Measurements from ENCODE around the gene GRK5.

GRK5 gene

DNA sequence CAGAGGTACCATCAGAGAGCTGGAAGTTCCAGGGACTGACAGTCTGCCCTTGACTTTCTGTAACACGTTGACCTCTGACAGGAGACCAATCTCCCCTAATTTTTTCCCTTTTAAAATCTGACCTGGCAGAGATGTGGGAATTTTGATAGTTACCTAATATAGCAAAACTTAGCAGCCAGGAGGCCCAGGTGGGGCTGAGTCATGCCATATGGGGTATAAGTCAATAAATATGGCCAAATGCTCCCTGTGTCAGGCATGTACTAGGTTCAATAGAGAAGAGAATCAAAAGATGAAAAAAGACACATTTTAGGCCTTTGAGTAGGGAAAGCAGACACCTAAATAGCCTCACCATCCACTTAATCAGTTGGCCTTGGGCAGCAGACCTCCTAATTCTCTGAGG, 6.1 kb upstream of the GRK5 start:
- no peak for DNase-seq
- TF ChIP-seq, protein P1, sequence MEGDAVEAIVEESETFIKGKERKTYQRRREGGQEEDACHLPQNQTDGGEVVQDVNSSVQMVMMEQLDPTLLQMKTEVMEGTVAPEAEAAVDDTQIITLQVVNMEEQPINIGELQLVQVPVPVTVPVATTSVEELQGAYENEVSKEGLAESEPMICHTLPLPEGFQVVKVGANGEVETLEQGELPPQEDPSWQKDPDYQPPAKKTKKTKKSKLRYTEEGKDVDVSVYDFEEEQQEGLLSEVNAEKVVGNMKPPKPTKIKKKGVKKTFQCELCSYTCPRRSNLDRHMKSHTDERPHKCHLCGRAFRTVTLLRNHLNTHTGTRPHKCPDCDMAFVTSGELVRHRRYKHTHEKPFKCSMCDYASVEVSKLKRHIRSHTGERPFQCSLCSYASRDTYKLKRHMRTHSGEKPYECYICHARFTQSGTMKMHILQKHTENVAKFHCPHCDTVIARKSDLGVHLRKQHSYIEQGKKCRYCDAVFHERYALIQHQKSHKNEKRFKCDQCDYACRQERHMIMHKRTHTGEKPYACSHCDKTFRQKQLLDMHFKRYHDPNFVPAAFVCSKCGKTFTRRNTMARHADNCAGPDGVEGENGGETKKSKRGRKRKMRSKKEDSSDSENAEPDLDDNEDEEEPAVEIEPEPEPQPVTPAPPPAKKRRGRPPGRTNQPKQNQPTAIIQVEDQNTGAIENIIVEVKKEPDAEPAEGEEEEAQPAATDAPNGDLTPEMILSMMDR (IDR thresholded peaks at IDR 0.05; ENCODE audit: low read depth, low read length, missing control alignments) = no peak
- Histone ChIP-seq H3K27ac (no peak overlapping the region), H3K27me3 (replicated peaks) (no peaks in the 10 kb centered on the region), H3K36me3 (replicated peaks) (no peaks in the 10 kb centered on the region), H3K4me3 (ENCODE audit: low read depth, low read length) (no peak overlapping the region)
- in situ Hi-C loops (cut with HindIII; ENCODE audit: low pct_ligation_motif_present, low sequenced_read_pairs) = loop anchor here (25.0 kb wide), 1 partner anchor 211 kb away; no protein-coding TSS in a partner anchor

DNA sequence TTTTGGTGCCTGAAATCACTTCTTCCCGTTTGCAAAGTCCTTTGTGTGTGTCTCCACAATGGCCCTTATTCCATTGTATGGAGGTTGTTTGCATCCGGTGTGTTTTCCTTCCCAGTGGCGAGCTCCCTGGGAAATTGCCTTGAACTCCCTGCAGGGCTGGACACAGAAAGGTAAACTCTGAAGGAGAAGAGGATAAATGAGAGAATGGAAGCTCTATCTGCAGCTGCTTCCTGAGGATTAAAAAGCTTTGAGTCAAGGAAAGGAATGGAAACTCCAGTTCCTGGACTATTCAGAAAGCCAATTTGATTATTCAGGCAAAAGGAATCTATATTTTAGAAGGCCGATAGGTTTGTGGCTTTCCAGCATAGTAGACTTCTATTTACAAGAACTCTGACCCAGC, 4.4 kb upstream of the GRK5 start:
- Histone ChIP-seq H3K36me3 (replicated peaks) (no peaks in the 10 kb centered on the region), H3K27ac (no peak overlapping the region), H3K4me3 (ENCODE audit: low read depth, low read length) (no peak overlapping the region), H3K27me3 (replicated peaks) (no peaks in the 10 kb centered on the region)
- no peak for DNase-seq
- in situ Hi-C loops (cut with HindIII; ENCODE audit: low pct_ligation_motif_present, low sequenced_read_pairs) = loop anchor here (25.0 kb wide), 1 partner anchor 209 kb away; no protein-coding TSS in a partner anchor
- TF ChIP-seq, protein P1 (IDR thresholded peaks at IDR 0.05; ENCODE audit: low read depth, low read length, missing control alignments) = no peak

DNA sequence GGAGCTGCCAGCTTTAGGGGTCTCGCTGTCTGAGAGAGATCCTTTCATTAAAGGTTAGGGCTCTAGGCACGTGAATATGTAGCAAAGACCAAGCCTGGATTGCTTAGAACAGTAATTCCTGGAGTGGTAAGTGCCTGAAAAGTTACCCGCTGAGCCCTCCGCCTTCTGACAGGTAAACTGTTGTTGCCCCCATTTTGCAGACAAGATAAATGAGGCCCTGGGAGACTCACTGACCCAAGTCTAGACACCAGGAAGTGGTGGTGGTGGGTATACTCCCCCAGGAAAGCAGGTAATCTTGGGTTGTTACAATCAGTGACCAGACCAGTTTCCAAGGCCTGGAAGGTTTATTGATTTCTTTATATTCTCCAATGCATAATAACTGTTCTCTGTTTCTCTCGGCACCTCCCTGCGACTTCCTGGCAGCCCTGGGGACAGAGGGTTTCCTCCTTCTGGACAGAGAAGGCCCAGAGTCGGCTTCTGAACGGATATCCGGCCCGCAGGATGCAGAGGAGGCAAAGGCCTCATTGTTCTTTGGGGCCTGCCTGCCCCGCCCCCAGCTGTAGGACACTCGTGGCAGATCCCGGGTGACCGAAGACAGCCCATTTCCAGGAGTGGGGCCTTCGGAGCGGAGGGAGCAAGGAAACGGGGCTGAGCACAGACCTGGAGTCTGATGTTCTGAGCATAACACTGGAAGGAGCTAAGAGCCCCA, 1.3 kb upstream of the GRK5 start:
- H3K27me3 ChIP-seq (replicated peaks) = no peaks in the 10 kb centered on the region
- no peak for DNase-seq
- in situ Hi-C loops (cut with HindIII; ENCODE audit: low pct_ligation_motif_present, low sequenced_read_pairs) = loop anchor here (25.0 kb wide), 1 partner anchor 206 kb away; no protein-coding TSS in a partner anchor
- TF ChIP-seq, protein P1 (IDR thresholded peaks at IDR 0.05; ENCODE audit: low read depth, low read length, missing control alignments) = no peak
- no peaks in the 10 kb centered on the region for H3K36me3 ChIP-seq (replicated peaks)
- peak overlapping the region; percentile 86 for H3K4me3 ChIP-seq (ENCODE audit: low read depth, low read length)
- peak overlapping the region; percentile 81 for H3K27ac ChIP-seq

DNA sequence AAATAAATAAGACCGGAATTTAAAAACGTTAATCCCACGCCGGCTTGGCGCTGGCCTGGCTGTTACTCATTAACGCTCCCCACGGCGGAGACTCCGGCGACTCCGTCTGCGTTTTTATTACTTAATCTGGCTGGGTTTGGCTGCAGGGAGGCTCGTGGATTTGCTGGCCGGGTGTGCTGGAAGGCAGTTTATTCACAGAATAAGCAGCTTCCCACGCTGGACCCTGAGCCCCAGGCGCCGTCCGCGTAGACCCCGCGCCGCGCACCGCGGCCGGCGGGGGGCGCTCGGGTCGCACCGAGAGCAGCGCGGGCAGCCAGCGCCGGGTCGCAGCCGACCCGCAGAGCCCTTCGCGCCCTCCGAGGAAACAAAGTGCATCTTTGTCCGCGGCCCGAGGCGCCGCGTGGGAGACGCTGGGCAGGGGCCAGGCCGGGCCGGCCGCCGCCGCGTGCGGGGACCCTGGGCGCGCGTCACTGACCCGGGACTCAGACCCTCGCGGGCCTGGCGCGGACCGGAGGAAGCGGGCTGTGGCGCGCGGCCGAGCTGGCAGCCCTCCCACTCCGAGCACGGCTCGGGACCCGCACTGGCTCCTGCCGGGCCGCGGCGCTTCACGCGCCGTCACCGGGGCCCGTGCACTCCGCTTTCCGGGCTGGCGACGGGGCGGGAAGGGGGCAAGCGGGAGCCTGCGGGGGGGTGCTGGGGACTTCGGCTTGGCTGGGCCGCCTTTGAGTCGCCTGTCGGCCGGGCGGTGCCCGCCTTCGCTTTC, 587 bp upstream of the GRK5 start:
- no peak for DNase-seq
- Histone ChIP-seq H3K27me3 (replicated peaks) (no peaks in the 10 kb centered on the region), H3K4me3 (ENCODE audit: low read depth, low read length) (peak overlapping the region; percentile 86), H3K36me3 (replicated peaks) (no peaks in the 10 kb centered on the region), H3K27ac (peak overlapping the region; percentile 81)
- in situ Hi-C loops (cut with HindIII; ENCODE audit: low pct_ligation_motif_present, low sequenced_read_pairs) = loop anchor here (25.0 kb wide), 1 partner anchor 206 kb away; no protein-coding TSS in a partner anchor
- TF ChIP-seq, protein P1 (IDR thresholded peaks at IDR 0.05; ENCODE audit: low read depth, low read length, missing control alignments) = peak; percentile 27

DNA sequence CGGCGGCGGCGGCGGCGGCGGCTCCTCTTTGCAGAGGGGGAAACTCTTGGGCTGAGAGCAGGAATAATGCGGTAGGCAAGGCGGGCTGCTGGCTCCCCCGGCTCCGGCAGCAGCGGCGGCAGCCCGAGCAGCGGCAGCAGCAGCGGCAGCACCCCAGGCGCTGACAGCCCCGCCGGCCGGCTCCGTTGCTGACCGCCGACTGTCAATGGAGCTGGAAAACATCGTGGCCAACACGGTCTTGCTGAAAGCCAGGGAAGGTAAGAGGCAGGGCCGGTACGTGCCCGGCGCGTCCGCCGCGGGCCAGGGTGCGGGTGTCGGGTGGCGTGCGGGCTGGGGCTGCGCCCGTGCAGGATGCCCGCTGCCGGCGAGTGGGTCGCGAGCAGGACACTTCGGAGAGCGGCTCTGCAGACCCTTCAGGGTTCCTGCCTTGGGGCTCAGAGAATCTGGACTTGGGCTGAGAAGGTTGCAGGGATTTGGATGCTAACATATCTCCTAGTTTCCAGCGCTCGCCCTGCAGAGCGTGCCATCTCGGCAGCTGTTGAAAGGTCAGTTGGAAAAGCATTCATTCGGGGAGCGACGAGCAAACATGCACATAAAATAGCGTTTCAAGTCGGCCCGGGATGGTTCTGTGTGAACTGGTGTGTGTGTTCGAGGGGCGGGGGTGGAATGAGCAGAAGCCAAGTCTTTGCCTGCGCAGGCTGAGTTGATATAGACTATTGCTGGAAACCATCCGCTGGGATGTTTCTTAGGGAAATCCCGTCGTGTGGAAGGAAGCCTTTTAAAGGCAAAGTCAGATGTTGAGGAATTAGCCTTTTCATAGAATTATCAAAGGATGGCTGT, 562 bp downstream of the GRK5 start:
- H3K27ac ChIP-seq = peak overlapping the region; percentile 88
- H3K27me3 ChIP-seq (replicated peaks) = no peaks in the 10 kb centered on the region
- H3K36me3 ChIP-seq (replicated peaks) = no peaks in the 10 kb centered on the region
- DNase-seq = peak; percentile 56
- TF ChIP-seq, protein P1 (IDR thresholded peaks at IDR 0.05; ENCODE audit: low read depth, low read length, missing control alignments) = no peak
- in situ Hi-C loops (cut with HindIII; ENCODE audit: low pct_ligation_motif_present, low sequenced_read_pairs) = loop anchor here (25.0 kb wide), 1 partner anchor 204 kb away; no protein-coding TSS in a partner anchor
- peak overlapping the region; percentile 86 for H3K4me3 ChIP-seq (ENCODE audit: low read depth, low read length)

All from brain microvascular endothelial cell (primary cell).